OCI-LY3 (cell line): Measurements from ENCODE around the gene SUCLG2.

Source experiments
- CTCF ChIP-seq: fragments of 200-600, 300-600 bp; sonication (generic); IDR thresholded peaks from 2 replicates; pipeline ENCODE4 v1.5.1; 2014; ENCODE audit warnings: antibody characterized with exemption, low read length, low read depth
- EZH2phosphoT487 ChIP-seq: fragments of 200-600 bp; shearing (Covaris generic); IDR thresholded peaks from 2 replicates; pipeline ENCODE4 v1.6.1; 2018; ENCODE audit warnings: antibody characterized with exemption, mixed run types, low read depth

GRCh38 chr3:67389176-67389575, 265.2 kb downstream of the SUCLG2 start:
- TF ChIP-seq CTCF (no peak), EZH2phosphoT487 (no peak)
